ENCODE measurements around the gene KHDC4.
A peak's percentile ranks its signal among the peaks of the same experiment; 100 is the strongest.
"Not testable (repeated sequence)": the region's sequence is repeated elsewhere in the genome, so short reads cannot be mapped to it uniquely, and the experiment has no call there.

Gene KHDC4

DNA sequence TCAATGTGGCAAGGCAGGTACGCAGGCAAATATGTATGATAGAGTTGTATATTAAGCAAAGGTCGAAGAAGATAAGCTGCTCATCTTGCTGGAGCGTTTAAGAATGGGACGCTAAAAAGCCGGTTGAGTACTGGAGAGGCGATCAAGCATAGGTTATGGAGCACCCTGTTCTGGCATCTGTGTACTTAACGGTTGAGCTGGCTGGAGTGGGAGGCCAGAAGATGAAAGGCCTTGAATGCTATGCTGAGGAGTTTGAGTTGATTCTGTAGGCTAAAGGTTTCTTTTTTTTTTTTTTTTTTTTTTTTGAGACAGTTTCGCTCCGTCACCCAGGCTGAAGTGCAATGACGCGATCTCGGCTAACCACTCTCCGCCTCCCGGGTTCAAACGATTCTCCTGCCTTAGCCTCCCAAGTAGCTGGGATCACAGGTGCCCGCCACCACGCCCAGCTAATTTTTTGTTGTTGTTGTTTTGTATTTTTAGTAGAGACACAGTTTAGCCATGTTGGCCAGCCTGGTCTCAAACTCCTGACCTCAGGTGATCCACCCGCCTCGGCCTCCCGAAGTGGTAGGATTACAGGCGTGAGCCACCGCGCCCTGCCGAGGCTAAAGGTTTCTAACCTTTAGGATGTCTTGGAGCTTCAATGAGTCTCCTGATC is 850 bp upstream of the KHDC4 start:
- no peak overlapping the region for H3K27ac Mint-ChIP-seq
- H3K9me3 Mint-ChIP-seq, result no peaks in the 10 kb centered on the region
- no peak overlapping the region for H3K4me3 Mint-ChIP-seq
- H3K27me3 Mint-ChIP-seq, result no peaks in the 10 kb centered on the region
- H3K36me3 Mint-ChIP-seq, result peaks cover 3% of the 10 kb centered on the region
- H3K4me1 Mint-ChIP-seq, result peaks cover 40% of the 10 kb centered on the region

DNA sequence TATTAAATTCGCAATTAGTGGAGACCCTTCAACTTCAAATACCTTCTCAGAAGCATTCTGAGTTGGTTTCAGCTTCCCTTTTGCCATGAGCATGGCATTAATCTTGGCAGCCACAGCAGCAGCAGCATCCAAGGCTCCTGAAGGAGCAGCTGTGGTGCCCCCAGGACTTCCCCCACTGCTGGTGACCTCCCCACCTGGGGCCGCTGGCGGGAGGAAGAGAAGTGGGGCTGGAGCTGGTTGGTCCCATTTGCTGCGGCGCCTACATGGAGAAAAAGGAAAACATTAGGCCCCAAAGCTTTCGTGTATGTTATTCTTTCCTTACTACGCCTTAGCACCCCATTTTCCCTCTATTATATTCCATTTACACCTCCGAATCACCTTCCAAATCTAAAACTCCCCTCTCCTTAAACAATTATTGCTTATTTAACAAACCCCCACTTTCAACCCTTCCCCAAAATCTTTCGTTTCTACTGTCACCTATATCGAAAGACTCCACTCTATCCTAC is 569 bp downstream of the KHDC4 start:
- Mint-ChIP-seq H3K36me3 (peaks cover 7% of the 10 kb centered on the region), H3K4me1 (peaks cover 46% of the 10 kb centered on the region), H3K27ac (no peak overlapping the region), H3K27me3 (no peaks in the 10 kb centered on the region), H3K4me3 (no peak overlapping the region), H3K9me3 (no peaks in the 10 kb centered on the region)

DNA sequence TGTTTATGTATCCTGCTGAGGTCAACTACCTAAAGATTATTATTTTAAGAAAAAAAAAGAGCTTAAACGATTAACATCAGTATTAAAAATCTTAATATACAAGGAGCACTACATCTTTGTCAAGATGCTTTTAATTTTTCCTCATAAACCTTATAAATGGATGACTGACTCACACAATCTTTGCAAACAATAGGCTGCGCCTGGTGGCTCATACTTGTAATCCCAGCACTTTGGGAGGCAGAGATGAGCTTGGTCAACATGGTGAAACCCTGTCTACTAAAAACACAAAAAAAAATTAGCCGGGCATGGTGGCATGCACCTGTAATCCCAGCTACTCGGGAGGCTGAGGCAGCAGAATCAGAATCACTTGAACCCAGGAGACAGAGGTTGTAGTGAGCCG is 1.7 kb downstream of the KHDC4 start:
- H3K4me3 Mint-ChIP-seq, result peak overlapping the region; percentile 79
- H3K27ac Mint-ChIP-seq, result peak overlapping the region; percentile 41
- H3K36me3 Mint-ChIP-seq, result peaks cover 9% of the 10 kb centered on the region
- H3K4me1 Mint-ChIP-seq, result peaks cover 38% of the 10 kb centered on the region
- H3K9me3 Mint-ChIP-seq, result no peaks in the 10 kb centered on the region
- H3K27me3 Mint-ChIP-seq, result no peaks in the 10 kb centered on the region

GRCh38 chr1:155932081-155932480 is 2.1 kb downstream of the KHDC4 start:
- H3K36me3 Mint-ChIP-seq, result peaks cover 9% of the 10 kb centered on the region
- no peaks in the 10 kb centered on the region for H3K27me3 Mint-ChIP-seq
- H3K4me3 Mint-ChIP-seq, result peak overlapping the region; percentile 79
- H3K9me3 Mint-ChIP-seq, result no peaks in the 10 kb centered on the region
- H3K4me1 Mint-ChIP-seq, result peaks cover 38% of the 10 kb centered on the region
- peak overlapping the region; percentile 41 for H3K27ac Mint-ChIP-seq

GRCh38 chr1:155931332-155932038 is 2.7 kb downstream of the KHDC4 start:
- H3K27ac Mint-ChIP-seq, result peak overlapping the region; percentile 55
- peak overlapping the region; percentile 79 for H3K4me3 Mint-ChIP-seq
- peaks cover 38% of the 10 kb centered on the region for H3K4me1 Mint-ChIP-seq
- H3K27me3 Mint-ChIP-seq, result no peaks in the 10 kb centered on the region
- H3K36me3 Mint-ChIP-seq, result peaks cover 11% of the 10 kb centered on the region
- H3K9me3 Mint-ChIP-seq, result no peaks in the 10 kb centered on the region

DNA sequence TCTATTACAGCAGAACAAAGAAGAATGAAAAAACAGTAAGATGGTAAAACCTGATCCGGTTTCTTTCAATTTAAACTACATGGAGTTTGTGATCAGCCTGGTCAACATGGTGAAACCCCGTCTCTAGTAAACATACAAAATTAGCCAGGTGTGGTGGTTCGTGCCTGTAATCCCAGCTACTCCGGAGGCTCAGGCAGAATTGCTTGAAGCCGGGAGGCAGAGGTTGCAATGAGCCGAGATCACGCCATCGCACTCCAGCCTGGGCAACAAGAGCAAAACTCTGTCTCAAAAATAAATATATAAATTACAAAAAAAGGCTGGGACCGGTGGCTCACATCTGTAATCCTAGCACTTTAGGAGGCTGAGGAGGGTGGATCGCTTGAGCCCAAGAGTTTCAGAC is 3.5 kb downstream of the KHDC4 start:
- H3K27me3 Mint-ChIP-seq, H3K27ac Mint-ChIP-seq, H3K9me3 Mint-ChIP-seq: not testable (repeated sequence)
- H3K4me1 Mint-ChIP-seq, result peaks cover 38% of the 10 kb centered on the region
- peak overlapping the region; percentile 73 for H3K4me3 Mint-ChIP-seq
- peaks cover 13% of the 10 kb centered on the region for H3K36me3 Mint-ChIP-seq

DNA sequence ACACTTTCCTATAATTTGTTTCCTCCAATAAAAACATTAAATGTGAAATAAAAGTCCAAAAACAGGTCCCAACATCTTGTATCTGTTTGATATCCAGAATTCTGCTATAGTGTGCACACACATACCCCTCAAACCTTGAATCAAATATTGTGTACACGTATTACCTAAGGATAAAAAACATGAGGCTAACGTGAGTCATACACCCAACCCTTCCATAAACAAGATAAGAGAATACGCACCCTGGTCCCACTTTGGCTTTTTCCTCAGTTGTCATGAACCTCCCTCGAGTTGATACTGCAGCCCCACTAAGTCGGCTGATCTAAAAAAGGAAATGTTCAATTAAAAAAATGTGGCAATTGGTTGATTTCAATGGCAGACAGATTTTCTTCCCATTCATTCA is 5.2 kb downstream of the KHDC4 start:
- peak overlapping the region; percentile 38 for H3K27ac Mint-ChIP-seq
- peaks cover 13% of the 10 kb centered on the region for H3K36me3 Mint-ChIP-seq

GRCh38 chr1:155925506-155925905 is 8.7 kb downstream of the KHDC4 start:
- H3K4me1 Mint-ChIP-seq, result peaks cover 21% of the 10 kb centered on the region
- H3K36me3 Mint-ChIP-seq, result peaks cover 20% of the 10 kb centered on the region
- H3K27me3 Mint-ChIP-seq, result no peaks in the 10 kb centered on the region
- H3K9me3 Mint-ChIP-seq, result no peaks in the 10 kb centered on the region
- no peak overlapping the region for H3K4me3 Mint-ChIP-seq
- H3K27ac Mint-ChIP-seq, result no peak overlapping the region

More for the DNA sequence above, 5.2 kb downstream of the KHDC4 start:
- Mint-ChIP-seq H3K9me3 (no peaks in the 10 kb centered on the region), H3K4me1 (peaks cover 38% of the 10 kb centered on the region), H3K27me3 (no peaks in the 10 kb centered on the region), H3K4me3 (no peak overlapping the region)

DNA sequence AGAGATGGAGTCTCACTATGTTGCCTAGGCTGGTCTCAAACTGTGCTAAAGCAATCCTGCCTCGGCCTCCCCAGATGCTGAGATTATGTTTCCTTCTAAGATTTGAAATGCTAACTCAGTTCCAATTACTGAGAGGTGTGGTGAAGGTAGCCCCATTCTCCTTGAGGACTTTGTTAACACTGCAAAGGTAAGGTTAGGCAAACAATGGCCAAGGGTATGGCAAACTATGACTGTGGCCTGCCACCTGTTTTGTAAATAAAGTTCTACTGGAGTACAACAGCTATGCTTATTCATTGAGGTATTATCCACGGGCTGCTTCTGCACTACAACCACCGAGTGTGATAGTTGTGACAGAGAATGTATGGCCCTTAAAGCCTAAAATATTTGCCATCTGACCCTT is 13.5 kb downstream of the KHDC4 start:
- no peaks in the 10 kb centered on the region for H3K27me3 Mint-ChIP-seq
- H3K9me3 Mint-ChIP-seq, result no peaks in the 10 kb centered on the region
- H3K4me3 Mint-ChIP-seq, result no peak overlapping the region
- H3K27ac Mint-ChIP-seq, result no peak overlapping the region
- H3K4me1 Mint-ChIP-seq, result peaks cover 7% of the 10 kb centered on the region
- H3K36me3 Mint-ChIP-seq, result peaks cover 21% of the 10 kb centered on the region

DNA sequence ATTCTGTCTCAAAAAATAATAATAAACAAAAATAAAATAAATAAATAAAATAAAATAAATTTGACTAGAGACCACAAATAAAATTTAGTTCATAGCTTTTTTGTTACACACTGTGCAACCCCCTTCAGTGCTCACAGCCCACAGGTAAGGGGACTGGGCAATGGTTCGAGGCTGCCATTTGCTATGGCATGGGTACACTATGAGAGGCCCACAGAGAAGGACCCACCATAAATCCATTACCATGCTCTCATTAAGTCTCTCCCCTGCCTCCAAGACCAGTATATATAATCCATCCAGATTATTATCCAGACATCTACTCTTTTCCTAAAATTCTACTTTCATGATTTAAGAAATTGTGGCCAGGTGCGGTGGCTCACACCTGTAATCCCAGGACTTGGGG is 14.4 kb downstream of the KHDC4 start:
- H3K36me3 Mint-ChIP-seq, result peaks cover 21% of the 10 kb centered on the region
- H3K27ac Mint-ChIP-seq, result no peak overlapping the region
- H3K4me3 Mint-ChIP-seq, result no peak overlapping the region
- H3K4me1 Mint-ChIP-seq, result peaks cover 7% of the 10 kb centered on the region
- H3K9me3 Mint-ChIP-seq, result no peaks in the 10 kb centered on the region
- H3K27me3 Mint-ChIP-seq, result no peaks in the 10 kb centered on the region

DNA sequence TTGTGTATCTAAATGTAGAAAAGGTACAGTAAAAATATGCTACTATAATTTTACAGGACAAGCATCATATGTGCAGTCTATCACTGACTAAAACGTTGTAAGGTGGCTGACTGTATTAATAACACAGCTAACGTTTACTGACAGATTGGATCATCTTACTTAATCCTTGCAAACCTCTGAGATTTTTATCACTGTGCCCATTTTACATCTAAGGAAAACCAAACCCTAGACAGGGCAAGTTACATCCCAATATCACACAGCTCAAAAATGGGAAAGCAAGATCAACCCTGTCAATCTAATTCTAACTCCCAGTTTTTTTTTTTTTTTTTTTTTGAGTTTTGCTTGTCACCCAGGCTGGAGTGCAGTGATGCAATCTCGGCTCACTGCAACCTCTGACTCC is 15.6 kb downstream of the KHDC4 start:
- peaks cover 23% of the 10 kb centered on the region for H3K36me3 Mint-ChIP-seq
- H3K4me1 Mint-ChIP-seq, result peaks cover 6% of the 10 kb centered on the region
- H3K27me3 Mint-ChIP-seq, result no peaks in the 10 kb centered on the region
- H3K9me3 Mint-ChIP-seq, result no peaks in the 10 kb centered on the region
- no peak overlapping the region for H3K27ac Mint-ChIP-seq
- no peak overlapping the region for H3K4me3 Mint-ChIP-seq

GRCh38 chr1:155913969-155914757 is 20.1 kb downstream of the KHDC4 start:
- Mint-ChIP-seq H3K27me3 (no peaks in the 10 kb centered on the region), H3K9me3 (no peaks in the 10 kb centered on the region), H3K36me3 (peaks cover 20% of the 10 kb centered on the region), H3K4me3 (no peak overlapping the region), H3K4me1 (peaks cover 24% of the 10 kb centered on the region), H3K27ac (no peak overlapping the region)

GRCh38 chr1:155912056-155912536 is 22.1 kb downstream of the KHDC4 start:
- H3K27me3 Mint-ChIP-seq, result no peaks in the 10 kb centered on the region
- H3K4me1 Mint-ChIP-seq, result peaks cover 28% of the 10 kb centered on the region
- peak overlapping the region; percentile 92 for H3K4me3 Mint-ChIP-seq
- peaks cover 14% of the 10 kb centered on the region for H3K36me3 Mint-ChIP-seq
- H3K27ac Mint-ChIP-seq, result peak overlapping the region; percentile 93
- H3K9me3 Mint-ChIP-seq, result no peaks in the 10 kb centered on the region

GRCh38 chr1:155911156-155912055 is 22.8 kb downstream of the KHDC4 start, which contains the start of gene RIT1:
Gene RIT1 (minus strand): TSS chr1:155911349. CDS start chr1:155910761, 588 bp downstream.
- Mint-ChIP-seq H3K4me3 (peak within 1 kb of the TSS; percentile 92), H3K27ac (peak within 1 kb of the TSS; percentile 93), H3K27me3 (no peaks in the 10 kb centered on the region), H3K9me3 (no peaks in the 10 kb centered on the region), H3K4me1 (peaks cover 28% of the 10 kb centered on the region), H3K36me3 (peaks cover 8% of the 10 kb centered on the region)
